Loucy (cell line): ENCODE data around the gene TBL1X.

ENCODE experiments used
- CTCF ChIP-seq: fragments of 200-600 bp; sonication (generic); conservative IDR thresholded peaks from 2 replicates; pipeline ENCODE4 v1.5.1; 2014; ENCODE audit warnings: mild to moderate bottlenecking, antibody characterized with exemption, low read length
- EZH2phosphoT487 ChIP-seq: fragments of 200-600 bp; IDR thresholded peaks from 2 replicates; pipeline ENCODE4 v1.6.1; 2018; ENCODE audit warnings: antibody characterized with exemption, mild to moderate bottlenecking, moderate library complexity, borderline replicate concordance

- TF ChIP-seq EZH2phosphoT487: no peak
- TF ChIP-seq CTCF: no peak
Observed at GRCh38 chrX:9596837-9597236, 132.0 kb downstream of the TBL1X start.
